ENCODE measurements around the gene TMEM135. TPM values are rescaled to one million over a fixed set of nuclear protein-coding genes. Genes with fewer than 3 reads are reported as not detected.
"Not testable (repeated sequence)": the region's sequence is repeated elsewhere in the genome, so short reads cannot be mapped to it uniquely, and the experiment has no call there.

The TMEM135 gene
- total RNA-seq: 10 to 100 TPM; 16.7 to 27.5 TPM

DNA sequence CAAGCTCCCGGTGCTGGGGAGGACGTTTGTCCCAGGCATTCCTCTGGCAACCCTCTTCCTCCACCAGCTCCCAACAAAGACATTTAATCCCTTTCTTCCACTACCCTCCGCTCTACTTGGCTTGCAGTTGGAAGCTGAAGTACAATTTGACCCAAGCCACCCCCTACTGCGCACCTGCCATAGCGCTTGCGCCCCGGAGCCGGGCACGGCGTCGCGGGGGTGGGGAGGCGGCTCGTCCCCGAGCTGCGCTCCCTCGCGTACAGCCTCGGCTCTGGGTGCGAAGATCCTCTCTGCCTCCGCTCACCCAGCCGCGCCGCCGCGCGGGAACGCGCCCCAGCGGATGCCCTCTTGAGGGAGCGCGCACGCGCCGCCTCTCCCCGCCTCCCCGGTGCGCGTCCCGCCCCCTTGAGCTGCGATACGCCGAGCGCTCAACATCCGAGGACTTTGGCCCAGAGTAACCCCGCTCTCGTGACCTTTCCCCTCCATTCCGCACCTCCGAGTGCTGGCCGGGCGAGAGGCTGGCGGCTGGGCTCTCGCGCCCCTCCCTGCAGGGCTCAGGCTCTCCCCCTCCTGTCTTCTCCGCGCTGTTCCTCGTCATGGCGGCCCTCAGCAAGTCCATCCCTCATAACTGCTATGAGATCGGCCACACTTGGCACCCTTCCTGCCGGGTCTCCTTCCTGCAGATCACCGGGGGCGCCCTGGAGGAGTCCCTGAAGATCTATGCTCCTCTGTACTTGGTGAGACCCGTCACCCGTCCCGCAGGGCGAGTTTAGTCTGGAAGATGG is at the start of gene TMEM135:
TSS of gene TMEM135 (plus strand) at position 485 of the 785 bp plus-strand sequence. CDS start at position 597, 112 bp downstream.
- H3K4me1 Mint-ChIP-seq (ENCODE audit: low read depth): peaks cover 32% of the 10 kb centered on the region
- CTCF ChIA-PET: interaction anchor here (1.1 kb wide), 1 partner anchor 42 kb away, joined by 3 read pairs; no protein-coding TSS in a partner anchor

DNA sequence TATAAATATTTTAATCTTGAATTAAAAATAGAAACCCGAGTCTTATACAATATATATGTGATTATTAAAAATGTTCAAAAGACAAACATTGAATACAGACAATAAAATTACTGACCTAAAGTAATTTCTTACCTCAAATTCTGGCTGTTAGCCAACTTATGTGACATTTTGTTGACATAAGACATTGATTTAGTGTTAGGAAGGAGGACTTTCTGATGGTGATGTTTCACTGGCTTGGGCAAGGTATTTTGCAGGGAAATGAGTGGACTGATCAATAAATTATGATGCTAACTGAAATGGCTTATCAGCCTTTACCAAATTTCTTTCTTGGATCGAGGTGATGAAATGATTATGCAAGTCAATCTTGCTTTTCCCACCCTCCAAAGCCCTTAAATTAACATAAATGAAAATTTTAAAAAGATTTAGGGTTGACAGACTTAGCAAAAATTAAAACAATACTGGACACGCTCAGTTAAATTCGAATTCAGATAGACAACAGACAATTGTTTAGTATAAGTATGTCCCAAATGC is 49.3 kb upstream of the TMEM135 start:
- no peak for DNase-seq
- Mint-ChIP-seq H3K9me3 (no peaks in the 10 kb centered on the region), H3K27me3 (peaks cover 5% of the 10 kb centered on the region), H3K4me3 (no peak overlapping the region), H3K36me3 (no peaks in the 10 kb centered on the region), H3K27ac (no peak overlapping the region), H3K4me1 (ENCODE audit: low read depth) (no peaks in the 10 kb centered on the region)
- POLR2A ChIA-PET: no interaction called here
- CTCF ChIA-PET: no interaction called here
- intact Hi-C loops (cut with micrococcal nuclease): no loop called here

More for the DNA sequence above, at the start of gene TMEM135:
- Mint-ChIP-seq H3K36me3 (no peaks in the 10 kb centered on the region), H3K4me3 (peak within 1 kb of the TSS; percentile 91), H3K9me3 (no peaks in the 10 kb centered on the region), H3K27ac (peak within 1 kb of the TSS; percentile 87), H3K27me3 (no peaks in the 10 kb centered on the region)
- intact Hi-C loops (cut with micrococcal nuclease): loop anchor here (1.0 to 5.0 kb wide), 6 partner anchors 44 to 1299 kb away; partner anchors contain the start of genes CTSC and FZD4
- DNase-seq: peak; percentile 97
- POLR2A ChIA-PET: interaction anchor here (1.0 to 1.5 kb wide), 3 partner anchors 15 to 215 kb away, joined by 3 to 5 read pairs (median 5); no protein-coding TSS in a partner anchor

DNA sequence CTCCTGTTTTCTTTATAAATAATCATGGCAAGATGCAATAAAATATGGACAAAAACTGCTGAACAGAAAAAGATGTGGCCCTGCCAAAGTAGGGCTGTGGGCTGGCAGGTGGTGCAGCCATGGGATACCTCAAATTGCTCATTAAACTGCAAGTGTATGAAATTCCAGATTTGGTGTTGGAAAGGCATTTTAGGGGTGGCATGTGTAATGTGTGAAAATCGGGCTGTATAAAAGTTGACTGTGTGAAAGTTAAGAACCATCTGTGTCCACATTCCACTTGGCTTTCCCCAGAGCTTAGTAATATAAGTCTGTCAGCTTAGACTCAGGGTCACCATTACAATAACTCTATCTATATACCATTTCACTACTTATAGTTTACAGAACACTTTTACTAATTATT is 47.7 kb upstream of the TMEM135 start:
- H3K36me3 Mint-ChIP-seq: no peaks in the 10 kb centered on the region
- no peaks in the 10 kb centered on the region for H3K4me1 Mint-ChIP-seq (ENCODE audit: low read depth)
- intact Hi-C loops (cut with micrococcal nuclease): no loop called here
- no peaks in the 10 kb centered on the region for H3K9me3 Mint-ChIP-seq
- no peak for DNase-seq
- ChIA-PET CTCF (no interaction called here), POLR2A (no interaction called here)
- peaks cover 2% of the 10 kb centered on the region for H3K27me3 Mint-ChIP-seq
- no peak overlapping the region for H3K4me3 Mint-ChIP-seq
- H3K27ac Mint-ChIP-seq: no peak overlapping the region

DNA sequence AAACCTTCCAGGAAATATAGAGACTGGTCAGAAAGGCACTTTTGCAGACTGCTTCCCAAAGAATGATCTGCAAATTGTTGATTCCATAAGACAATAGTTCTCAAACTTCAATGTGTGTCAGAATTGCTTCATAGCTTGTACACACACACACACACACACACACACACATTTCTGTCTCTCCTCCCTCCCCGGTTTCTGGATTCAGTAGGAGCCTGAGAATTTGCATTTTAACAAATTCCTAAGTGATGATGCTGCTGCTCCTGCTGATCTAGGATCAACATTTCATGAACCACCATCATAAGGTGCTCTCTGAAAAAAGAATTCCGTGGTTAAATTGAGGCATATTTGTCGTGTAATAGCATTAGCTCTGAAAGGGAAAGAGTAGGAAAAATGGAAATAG is 47.2 kb upstream of the TMEM135 start:
- ChIA-PET CTCF (no interaction called here), POLR2A (no interaction called here)
- H3K4me3 Mint-ChIP-seq: no peak overlapping the region
- no peaks in the 10 kb centered on the region for H3K9me3 Mint-ChIP-seq
- intact Hi-C loops (cut with micrococcal nuclease): no loop called here
- H3K36me3 Mint-ChIP-seq: no peaks in the 10 kb centered on the region
- no peak overlapping the region for H3K27ac Mint-ChIP-seq
- peaks cover 2% of the 10 kb centered on the region for H3K27me3 Mint-ChIP-seq
- H3K4me1 Mint-ChIP-seq (ENCODE audit: low read depth): no peaks in the 10 kb centered on the region
- no peak for DNase-seq

DNA sequence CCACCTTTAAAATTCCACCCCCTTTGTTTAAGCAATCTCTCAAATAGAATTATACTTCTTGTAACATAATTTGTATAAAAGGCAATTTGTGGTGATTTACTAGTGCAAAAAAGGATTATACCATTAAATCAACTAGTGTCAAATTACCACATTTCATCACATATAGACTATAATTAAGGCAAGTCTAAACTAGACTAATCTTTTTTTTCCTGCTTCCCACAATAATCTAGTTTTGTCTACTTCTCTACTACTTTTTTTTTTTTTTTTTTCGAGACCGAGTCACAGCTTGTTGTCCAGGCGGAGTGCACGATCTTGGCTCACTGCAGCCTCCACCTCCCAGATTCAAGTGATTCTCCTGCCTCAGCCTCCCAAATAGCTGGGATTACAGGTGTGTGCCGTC is 46.4 kb upstream of the TMEM135 start:
- Mint-ChIP-seq H3K27me3 (peaks cover 2% of the 10 kb centered on the region), H3K27ac (no peak overlapping the region), H3K9me3 (no peaks in the 10 kb centered on the region), H3K4me3 (no peak overlapping the region), H3K36me3 (no peaks in the 10 kb centered on the region), H3K4me1 (ENCODE audit: low read depth) (no peaks in the 10 kb centered on the region)
- intact Hi-C loops (cut with micrococcal nuclease): no loop called here
- DNase-seq: no peak
- CTCF ChIA-PET: interaction anchor here (0.9 kb wide), 1 partner anchor 33 kb away, joined by 3 read pairs; no protein-coding TSS in a partner anchor
- POLR2A ChIA-PET: no interaction called here

DNA sequence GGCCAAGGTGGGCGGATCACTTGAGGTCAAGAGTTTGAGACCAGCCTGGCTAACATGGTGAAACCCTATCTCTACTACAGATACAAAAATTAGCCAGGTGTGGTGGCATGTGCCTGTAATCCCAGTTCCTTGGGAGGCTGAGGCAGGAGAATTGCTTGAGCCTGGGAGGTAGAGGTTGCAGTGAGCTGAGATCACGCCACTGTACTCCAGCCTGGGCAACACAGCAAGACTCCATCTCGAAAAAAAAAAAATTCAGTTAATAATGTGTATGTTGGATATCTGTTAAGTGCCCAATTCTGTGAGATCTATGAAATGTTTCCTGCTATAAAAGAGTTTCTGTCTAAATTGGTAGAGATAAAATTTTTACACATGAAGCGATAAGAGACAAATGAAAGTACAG is 45.4 kb upstream of the TMEM135 start:
- CTCF ChIA-PET: interaction anchor here (0.9 to 1.2 kb wide), 2 partner anchors 8 to 34 kb away, joined by 3 read pairs; no protein-coding TSS in a partner anchor
- H3K4me1 Mint-ChIP-seq (ENCODE audit: low read depth); intact Hi-C loops (cut with micrococcal nuclease): not testable (repeated sequence)

DNA sequence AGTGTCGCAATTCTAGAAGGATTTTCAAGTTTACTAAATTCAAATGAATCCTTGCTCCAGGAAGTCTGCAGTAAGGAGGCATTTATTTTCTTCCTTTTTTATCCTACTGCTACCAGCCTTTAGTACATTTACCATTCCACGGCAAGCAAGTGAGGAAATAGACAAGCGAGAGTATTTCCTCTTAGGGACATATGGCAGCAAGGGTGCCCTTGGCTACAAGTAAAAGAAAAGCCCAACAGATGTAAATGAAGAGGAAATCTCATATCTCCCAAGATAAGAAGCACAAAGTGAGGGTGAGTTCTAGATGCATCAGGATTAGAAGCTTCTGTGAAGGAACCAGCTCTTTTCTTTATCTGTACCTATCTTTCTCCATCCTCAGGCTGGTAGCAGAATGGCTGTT is 44.7 kb upstream of the TMEM135 start:
- Mint-ChIP-seq H3K4me3 (no peak overlapping the region), H3K27me3 (peaks cover 2% of the 10 kb centered on the region), H3K4me1 (ENCODE audit: low read depth) (no peaks in the 10 kb centered on the region), H3K36me3 (no peaks in the 10 kb centered on the region), H3K9me3 (no peaks in the 10 kb centered on the region), H3K27ac (no peak overlapping the region)
- ChIA-PET POLR2A (no interaction called here), CTCF (interaction anchor here (1.2 to 3.1 kb wide), 2 partner anchors 9 to 298 kb away, joined by 3 to 36 read pairs; no protein-coding TSS in a partner anchor)
- no peak for DNase-seq
- intact Hi-C loops (cut with micrococcal nuclease): no loop called here

More for the DNA sequence above, 45.4 kb upstream of the TMEM135 start:
- H3K36me3 Mint-ChIP-seq, H3K9me3 Mint-ChIP-seq, H3K27ac Mint-ChIP-seq, H3K4me3 Mint-ChIP-seq, H3K27me3 Mint-ChIP-seq, DNase-seq, POLR2A ChIA-PET: not testable (repeated sequence)

DNA sequence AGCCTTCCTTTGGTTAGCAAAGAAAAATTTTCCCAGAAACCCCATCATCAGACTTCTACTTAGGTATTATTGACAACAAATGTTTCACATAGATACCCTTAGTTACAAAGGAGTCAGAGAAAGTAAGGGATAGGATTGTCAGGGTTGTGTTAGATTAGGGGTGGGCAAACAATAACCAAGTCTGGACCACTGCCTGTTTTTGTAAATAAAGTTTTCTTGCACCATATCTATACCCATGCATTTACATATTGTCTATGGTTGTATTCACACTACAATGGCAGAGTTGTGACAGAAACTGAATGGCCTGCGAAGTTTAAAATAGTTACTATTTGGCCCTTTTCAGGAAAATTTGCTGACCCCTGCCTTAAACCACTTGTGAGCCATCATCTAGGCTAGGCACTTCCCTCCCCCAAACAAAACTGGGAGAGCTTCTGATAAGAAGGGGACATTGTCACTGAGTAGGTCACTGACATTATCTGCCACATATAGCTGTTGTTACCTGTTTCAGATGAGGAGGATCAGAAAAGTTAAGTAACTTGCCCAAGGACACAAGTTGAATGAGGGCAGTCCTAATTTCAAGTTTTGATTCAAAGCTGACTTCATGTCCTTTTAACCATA is 40.7 kb upstream of the TMEM135 start:
- intact Hi-C loops (cut with micrococcal nuclease): no loop called here
- ChIA-PET CTCF (interaction anchor here (0.7 to 1.0 kb wide), 2 partner anchors 58 to 1267 kb away, joined by 3 read pairs; no protein-coding TSS in a partner anchor), POLR2A (no interaction called here)
- no peaks in the 10 kb centered on the region for H3K36me3 Mint-ChIP-seq
- no peak overlapping the region for H3K27ac Mint-ChIP-seq
- no peak for DNase-seq
- no peaks in the 10 kb centered on the region for H3K9me3 Mint-ChIP-seq
- H3K4me1 Mint-ChIP-seq (ENCODE audit: low read depth): no peaks in the 10 kb centered on the region
- H3K4me3 Mint-ChIP-seq: no peak overlapping the region
- H3K27me3 Mint-ChIP-seq: no peaks in the 10 kb centered on the region

DNA sequence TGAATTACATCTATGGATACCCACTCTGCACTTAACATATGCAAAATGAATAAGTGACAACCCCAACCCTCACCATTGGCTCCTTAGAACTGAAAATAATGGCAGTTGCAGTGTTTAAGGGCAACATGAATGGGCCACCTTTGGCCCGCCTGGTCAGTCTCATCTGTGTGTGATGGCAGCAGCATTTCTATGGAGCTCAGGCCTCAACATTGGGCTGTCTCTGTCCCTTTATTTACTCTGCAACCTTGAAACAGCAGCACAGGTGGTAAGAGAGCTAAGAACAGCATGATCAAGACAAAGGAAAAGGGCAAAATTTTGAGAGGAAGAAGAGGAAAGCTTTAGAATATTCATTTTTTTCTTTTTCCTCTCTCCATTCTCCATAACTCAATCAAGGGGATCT is 38.3 kb upstream of the TMEM135 start:
- Mint-ChIP-seq H3K27ac (no peak overlapping the region), H3K36me3 (no peaks in the 10 kb centered on the region), H3K9me3 (no peaks in the 10 kb centered on the region), H3K4me1 (ENCODE audit: low read depth) (no peaks in the 10 kb centered on the region), H3K27me3 (no peaks in the 10 kb centered on the region), H3K4me3 (no peak overlapping the region)
- DNase-seq: no peak
- ChIA-PET POLR2A (no interaction called here), CTCF (interaction anchor here (0.8 to 1.3 kb wide), 2 partner anchors 19 to 60 kb away, joined by 3 to 4 read pairs; no protein-coding TSS in a partner anchor)
- intact Hi-C loops (cut with micrococcal nuclease): no loop called here

DNA sequence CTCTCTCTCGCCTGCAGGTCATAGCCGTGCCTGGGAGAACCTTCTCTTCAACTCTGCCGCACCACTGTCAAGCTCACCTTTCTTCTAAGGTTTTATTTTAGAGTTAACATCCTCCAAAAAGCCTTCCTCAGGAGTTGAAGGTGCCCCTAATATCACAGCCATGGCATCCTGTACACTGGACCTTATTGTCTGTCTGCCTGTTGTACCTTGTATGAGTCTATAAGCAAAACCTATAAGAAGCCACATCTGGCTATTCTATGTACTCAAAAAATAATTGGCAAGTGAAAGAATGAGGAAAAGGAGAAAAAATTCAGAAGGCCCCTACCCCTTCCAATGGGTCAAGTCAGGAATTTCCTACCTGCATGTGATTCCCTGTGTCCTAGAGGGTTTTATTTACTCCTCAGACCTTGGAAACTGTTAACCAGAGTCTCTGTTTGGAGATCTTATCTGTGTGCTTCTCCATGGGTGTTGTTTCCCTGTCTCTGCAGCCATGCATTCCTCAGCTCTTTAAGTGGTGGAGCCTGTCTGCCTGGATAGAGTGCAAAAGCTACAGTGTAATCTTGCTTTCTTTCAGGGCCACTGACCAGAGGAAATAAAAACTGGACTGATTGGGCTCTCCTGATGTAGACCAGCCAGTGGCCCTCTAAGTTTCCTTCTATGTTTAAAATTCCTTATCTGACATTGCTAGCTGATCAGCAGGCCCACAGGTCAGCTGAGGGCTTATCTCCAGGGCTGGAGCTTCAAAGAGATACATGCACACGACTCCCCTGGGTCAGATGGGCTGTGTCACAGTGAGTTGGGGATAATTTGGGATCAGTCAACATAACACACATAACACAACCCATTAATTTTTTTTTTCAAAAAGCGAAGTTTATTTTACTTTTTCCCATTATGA is 37.6 kb upstream of the TMEM135 start:
- Mint-ChIP-seq H3K4me3 (no peak overlapping the region), H3K4me1 (ENCODE audit: low read depth) (no peaks in the 10 kb centered on the region), H3K27me3 (no peaks in the 10 kb centered on the region), H3K9me3 (no peaks in the 10 kb centered on the region), H3K36me3 (no peaks in the 10 kb centered on the region), H3K27ac (no peak overlapping the region)
- DNase-seq: no peak
- POLR2A ChIA-PET: no interaction called here
- CTCF ChIA-PET: interaction anchor here (0.8 to 1.3 kb wide), 3 partner anchors 20 to 283 kb away, joined by 3 to 4 read pairs (median 3); no protein-coding TSS in a partner anchor
- intact Hi-C loops (cut with micrococcal nuclease): no loop called here

DNA sequence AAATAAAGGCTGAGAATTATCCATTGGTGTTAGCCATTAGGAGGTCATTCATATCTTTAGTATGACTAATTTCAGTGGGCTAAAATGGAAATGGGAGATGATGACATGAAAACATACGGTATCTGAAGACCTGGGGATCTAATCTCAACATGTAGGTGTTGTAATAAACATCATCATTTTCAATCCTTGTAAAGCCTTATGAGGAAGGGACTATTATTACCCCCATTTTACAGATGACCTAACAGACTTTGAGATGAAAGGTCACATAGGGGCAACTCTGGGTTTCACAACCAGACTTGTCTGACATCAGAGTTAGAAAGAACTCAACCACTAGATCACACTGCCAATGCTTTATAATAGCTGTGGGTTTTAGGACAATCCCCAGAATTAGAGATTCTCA is 34.8 kb upstream of the TMEM135 start:
- no peak overlapping the region for H3K4me3 Mint-ChIP-seq
- ChIA-PET POLR2A (no interaction called here), CTCF (no interaction called here)
- peaks cover 2% of the 10 kb centered on the region for H3K27me3 Mint-ChIP-seq
- H3K9me3 Mint-ChIP-seq: no peaks in the 10 kb centered on the region
- no peak overlapping the region for H3K27ac Mint-ChIP-seq
- intact Hi-C loops (cut with micrococcal nuclease): no loop called here
- no peaks in the 10 kb centered on the region for H3K36me3 Mint-ChIP-seq
- H3K4me1 Mint-ChIP-seq (ENCODE audit: low read depth): no peaks in the 10 kb centered on the region
- DNase-seq: no peak

DNA sequence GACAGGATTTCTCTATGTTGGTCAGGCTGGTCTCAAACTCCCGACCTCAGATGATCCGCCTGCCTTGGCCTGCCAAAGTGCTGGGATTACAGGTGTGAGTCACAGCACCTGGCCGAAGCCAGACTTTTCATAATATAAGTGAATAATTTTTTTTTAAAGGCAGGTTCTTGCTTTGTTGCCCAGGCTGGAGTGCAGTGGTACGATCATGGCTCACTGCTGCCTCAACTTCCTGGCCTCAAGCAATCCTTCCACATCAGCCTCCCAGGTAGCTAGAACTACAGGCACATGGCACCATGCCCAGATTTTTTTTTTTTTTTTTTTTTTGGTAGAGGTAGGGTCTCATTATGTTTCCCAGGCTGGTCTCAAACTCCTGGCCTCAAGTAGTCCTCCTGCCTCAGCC is 33.5 kb upstream of the TMEM135 start:
- H3K36me3 Mint-ChIP-seq; H3K4me3 Mint-ChIP-seq; H3K27me3 Mint-ChIP-seq; intact Hi-C loops (cut with micrococcal nuclease); H3K9me3 Mint-ChIP-seq; H3K4me1 Mint-ChIP-seq (ENCODE audit: low read depth); H3K27ac Mint-ChIP-seq; CTCF ChIA-PET; DNase-seq; POLR2A ChIA-PET: not testable (repeated sequence)
